ENCODE measurements around the gene IFRD1.

DNA sequence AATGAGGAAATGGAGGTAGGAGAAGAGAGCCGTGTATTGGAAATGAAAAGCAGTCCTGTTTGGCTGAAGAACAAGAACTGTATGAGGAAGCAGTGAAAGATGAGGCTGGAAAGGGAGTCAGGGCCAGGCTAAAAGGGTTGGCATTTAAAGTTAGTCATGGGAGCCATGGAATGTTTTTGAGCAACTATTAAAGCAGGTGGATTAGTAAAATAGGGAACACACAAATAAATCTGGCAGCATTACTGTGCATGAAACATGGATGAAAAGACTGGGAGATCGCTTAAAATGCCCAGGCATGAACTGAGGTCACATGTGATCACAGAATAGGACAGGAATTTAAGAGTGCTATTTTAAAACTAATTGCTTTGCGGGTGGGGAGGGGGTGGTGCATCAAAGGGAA is 1.4 kb upstream of the IFRD1 start:
- TF ChIP-seq, protein P1, sequence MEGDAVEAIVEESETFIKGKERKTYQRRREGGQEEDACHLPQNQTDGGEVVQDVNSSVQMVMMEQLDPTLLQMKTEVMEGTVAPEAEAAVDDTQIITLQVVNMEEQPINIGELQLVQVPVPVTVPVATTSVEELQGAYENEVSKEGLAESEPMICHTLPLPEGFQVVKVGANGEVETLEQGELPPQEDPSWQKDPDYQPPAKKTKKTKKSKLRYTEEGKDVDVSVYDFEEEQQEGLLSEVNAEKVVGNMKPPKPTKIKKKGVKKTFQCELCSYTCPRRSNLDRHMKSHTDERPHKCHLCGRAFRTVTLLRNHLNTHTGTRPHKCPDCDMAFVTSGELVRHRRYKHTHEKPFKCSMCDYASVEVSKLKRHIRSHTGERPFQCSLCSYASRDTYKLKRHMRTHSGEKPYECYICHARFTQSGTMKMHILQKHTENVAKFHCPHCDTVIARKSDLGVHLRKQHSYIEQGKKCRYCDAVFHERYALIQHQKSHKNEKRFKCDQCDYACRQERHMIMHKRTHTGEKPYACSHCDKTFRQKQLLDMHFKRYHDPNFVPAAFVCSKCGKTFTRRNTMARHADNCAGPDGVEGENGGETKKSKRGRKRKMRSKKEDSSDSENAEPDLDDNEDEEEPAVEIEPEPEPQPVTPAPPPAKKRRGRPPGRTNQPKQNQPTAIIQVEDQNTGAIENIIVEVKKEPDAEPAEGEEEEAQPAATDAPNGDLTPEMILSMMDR (IDR thresholded peaks at IDR 0.05) = no peak
- no peak for TF ChIP-seq POLR2A (IDR thresholded peaks at IDR 0.05)
